Fibroblast of skin of right biceps (primary cell): ENCODE measurements around the gene CPD.
"Not testable (repeated sequence)": the region's sequence is repeated elsewhere in the genome, so short reads cannot be mapped to it uniquely, and the experiment has no call there.

ENCODE experiments used
- DNase-seq: peaks from one replicate; pipeline ENCODE4 v3.0.0-alpha.2; 2013

The CPD gene

GRCh38 chr17:30378825-30379302, at the start of gene CPD:
CPD (plus strand) TSS chr17:30378927; CDS start chr17:30378981, 54 bp downstream.
- peak; percentile 94 for DNase-seq

GRCh38 chr17:30332057-30332542, 46.6 kb upstream of the CPD start:
- DNase-seq = peak; percentile 61

GRCh38 chr17:30333503-30334360, 45.0 kb upstream of the CPD start, which contains the start of gene TMIGD1:
TMIGD1 (minus strand) TSS chr17:30334057; CDS start chr17:30332133, 1,924 bp downstream.
- no peak for DNase-seq

GRCh38 chr17:30334421-30334820, 44.3 kb upstream of the CPD start:
- no peak for DNase-seq

GRCh38 chr17:30336369-30337171, 42.2 kb upstream of the CPD start:
- DNase-seq = peak; percentile 51

GRCh38 chr17:30337393-30337999, 41.2 kb upstream of the CPD start:
- DNase-seq = no peak

- DNase-seq = no peak
These were observed 39.6 kb upstream of the CPD start for GRCh38 chr17:30339086-30339485.

GRCh38 chr17:30340801-30341356, 37.8 kb upstream of the CPD start:
- DNase-seq = peak; percentile 15

GRCh38 chr17:30341703-30342249, 37.0 kb upstream of the CPD start:
- no peak for DNase-seq

GRCh38 chr17:30343244-30343643, 35.5 kb upstream of the CPD start:
- not testable (repeated sequence) for DNase-seq

GRCh38 chr17:30343796-30344195, 34.9 kb upstream of the CPD start:
- DNase-seq = no peak

GRCh38 chr17:30344283-30345088, 34.2 kb upstream of the CPD start:
- peak; percentile 16 for DNase-seq

GRCh38 chr17:30345089-30345433, 33.7 kb upstream of the CPD start:
- no peak for DNase-seq

- DNase-seq = no peak
These were observed 33.1 kb upstream of the CPD start for GRCh38 chr17:30345527-30346075.

- DNase-seq = no peak
These were observed 32.4 kb upstream of the CPD start for GRCh38 chr17:30346221-30346795.

- DNase-seq = no peak
These were observed 31.2 kb upstream of the CPD start for GRCh38 chr17:30347488-30347887.

GRCh38 chr17:30349252-30349651, 29.5 kb upstream of the CPD start:
- DNase-seq = no peak

- DNase-seq = not testable (repeated sequence)
These were observed 27.5 kb upstream of the CPD start for GRCh38 chr17:30351263-30351662.

GRCh38 chr17:30351735-30352134, 27.0 kb upstream of the CPD start:
- no peak for DNase-seq

- no peak for DNase-seq
These were observed 26.4 kb upstream of the CPD start for GRCh38 chr17:30352240-30352814.

- no peak for DNase-seq
These were observed 24.0 kb upstream of the CPD start for GRCh38 chr17:30354701-30355100.
